Measurements from ENCODE around the gene OTUD6A.

The OTUD6A gene

DNA sequence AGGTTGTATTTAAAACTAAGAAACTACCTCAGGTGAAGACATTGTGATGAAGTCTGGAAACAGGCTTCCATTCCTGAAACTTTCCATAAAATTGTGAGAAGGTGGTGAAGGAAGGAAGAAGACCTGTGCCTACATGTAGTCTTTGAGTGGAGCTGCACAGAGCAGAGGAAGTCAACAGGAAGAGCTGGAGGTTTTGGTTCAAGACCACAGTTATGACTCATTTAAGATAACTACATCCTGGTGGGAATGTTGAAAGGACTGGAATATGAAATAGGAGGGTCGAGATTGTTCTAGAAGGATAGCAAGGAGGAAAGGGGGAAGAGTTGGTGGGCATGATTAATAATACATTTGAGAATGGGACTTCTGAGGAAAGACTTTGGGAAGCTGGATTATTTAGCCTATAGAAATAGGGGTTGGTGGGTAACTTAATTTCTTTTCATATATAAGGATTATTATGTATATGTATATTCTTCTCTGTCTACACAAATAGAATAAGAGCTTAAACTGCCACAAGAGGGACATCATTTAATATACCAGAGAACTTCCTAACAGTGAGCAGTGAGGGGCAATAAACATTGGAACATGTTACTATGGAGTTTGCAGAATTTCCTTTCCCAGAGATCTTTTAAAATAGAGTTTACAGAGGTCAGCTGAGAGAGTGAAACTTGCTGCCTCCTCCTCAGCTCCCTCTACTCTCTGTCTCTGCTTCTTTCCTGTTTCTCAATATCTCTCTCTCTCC is 36.0 kb upstream of the OTUD6A start:
- Histone ChIP-seq H3K4me3 (ENCODE audit: low read length, poor library complexity, severe bottlenecking) (no peak overlapping the region), H3K4me1 (ENCODE audit: insufficient read depth, low read length, poor library complexity, severe bottlenecking) (no peaks in the 10 kb centered on the region), H3K9ac (ENCODE audit: low read depth, low read length, poor library complexity, severe bottlenecking) (no peak overlapping the region), H4K20me1 (ENCODE audit: insufficient read depth, low read length, poor library complexity, severe bottlenecking) (no peaks in the 10 kb centered on the region), H3K9me3 (ENCODE audit: insufficient read depth, low read depth, low read length) (no peaks in the 10 kb centered on the region), H3K36me3 (ENCODE audit: insufficient read depth, low read length) (no peaks in the 10 kb centered on the region), H3K79me2 (ENCODE audit: insufficient read depth, low read length) (no peaks in the 10 kb centered on the region), H3F3A (ENCODE audit: low read depth) (no peaks in the 10 kb centered on the region), H2AFZ (ENCODE audit: low read length) (no peak overlapping the region), H3K4me2 (ENCODE audit: low read depth, low read length, poor library complexity, severe bottlenecking) (no peak overlapping the region), H3K27me3 (ENCODE audit: insufficient read depth, low read length, poor library complexity, severe bottlenecking) (no peaks in the 10 kb centered on the region), H3K9me2 (replicated peaks; ENCODE audit: low read depth, low read length) (no peaks in the 10 kb centered on the region)
- TF ChIP-seq EZH2phosphoT487 (IDR thresholded peaks at IDR 0.05; ENCODE audit: borderline replicate concordance) (no peak), CTCF (conservative IDR thresholded peaks at IDR 0.05; ENCODE audit: low read length) (no peak)

- Histone ChIP-seq H3K27me3 (ENCODE audit: insufficient read depth, low read length, poor library complexity, severe bottlenecking) (no peaks in the 10 kb centered on the region), H3K9me2 (replicated peaks; ENCODE audit: low read depth, low read length) (no peaks in the 10 kb centered on the region), H3K9ac (ENCODE audit: low read depth, low read length, poor library complexity, severe bottlenecking) (no peak overlapping the region), H3K79me2 (ENCODE audit: insufficient read depth, low read length) (no peaks in the 10 kb centered on the region), H2AFZ (ENCODE audit: low read length) (no peak overlapping the region), H3K4me2 (ENCODE audit: low read depth, low read length, poor library complexity, severe bottlenecking) (no peak overlapping the region), H4K20me1 (ENCODE audit: insufficient read depth, low read length, poor library complexity, severe bottlenecking) (no peaks in the 10 kb centered on the region), H3K4me3 (ENCODE audit: low read length, poor library complexity, severe bottlenecking) (no peak overlapping the region), H3K9me3 (ENCODE audit: insufficient read depth, low read depth, low read length) (no peaks in the 10 kb centered on the region), H3F3A (ENCODE audit: low read depth) (no peaks in the 10 kb centered on the region), H3K36me3 (ENCODE audit: insufficient read depth, low read length) (no peaks in the 10 kb centered on the region), H3K4me1 (ENCODE audit: insufficient read depth, low read length, poor library complexity, severe bottlenecking) (no peaks in the 10 kb centered on the region)
- TF ChIP-seq CTCF (conservative IDR thresholded peaks at IDR 0.05; ENCODE audit: low read length) = no peak
- no peak for TF ChIP-seq EZH2phosphoT487 (IDR thresholded peaks at IDR 0.05; ENCODE audit: borderline replicate concordance)
Observed at GRCh38 chrX:70026851-70027200, 35.4 kb upstream of the OTUD6A start.

- TF ChIP-seq CTCF (conservative IDR thresholded peaks at IDR 0.05; ENCODE audit: low read length) (no peak), EZH2phosphoT487 (IDR thresholded peaks at IDR 0.05; ENCODE audit: borderline replicate concordance) (no peak)
- no peaks in the 10 kb centered on the region for H3K27me3 ChIP-seq (ENCODE audit: insufficient read depth, low read length, poor library complexity, severe bottlenecking)
Observed at GRCh38 chrX:70029863-70030262, 32.4 kb upstream of the OTUD6A start.

More at GRCh38 chrX:70029863-70030262, 32.4 kb upstream of the OTUD6A start:
- no peaks in the 10 kb centered on the region for H3K9me2 ChIP-seq (replicated peaks; ENCODE audit: low read depth, low read length)
- no peaks in the 10 kb centered on the region for H3F3A ChIP-seq (ENCODE audit: low read depth)
- peak overlapping the region; percentile 65; the same call in 1 of the 2 replicates for H2AFZ ChIP-seq (ENCODE audit: low read length)
- no peak overlapping the region for H3K9ac ChIP-seq (ENCODE audit: low read depth, low read length, poor library complexity, severe bottlenecking)
- no peak overlapping the region for H3K4me2 ChIP-seq (ENCODE audit: low read depth, low read length, poor library complexity, severe bottlenecking)
- H3K4me1 ChIP-seq (ENCODE audit: insufficient read depth, low read length, poor library complexity, severe bottlenecking) = no peaks in the 10 kb centered on the region
- H3K36me3 ChIP-seq (ENCODE audit: insufficient read depth, low read length) = no peaks in the 10 kb centered on the region
- no peak overlapping the region for H3K4me3 ChIP-seq (ENCODE audit: low read length, poor library complexity, severe bottlenecking)
- no peaks in the 10 kb centered on the region for H3K9me3 ChIP-seq (ENCODE audit: insufficient read depth, low read depth, low read length)
- H3K79me2 ChIP-seq (ENCODE audit: insufficient read depth, low read length) = no peaks in the 10 kb centered on the region
- H4K20me1 ChIP-seq (ENCODE audit: insufficient read depth, low read length, poor library complexity, severe bottlenecking) = no peaks in the 10 kb centered on the region

Measured in Loucy (cell line).